ES-I3 (cell line): ENCODE data around the gene MGST2.

ENCODE experiments used
- H3K36me3 ChIP-seq: 2 replicates; pipeline ENCODE4 v1.6.1; 2013; ENCODE audit warnings: mild to moderate bottlenecking, low read length, control low read depth, moderate library complexity; ENCODE audit not compliant: insufficient read depth
- H3K4me1 ChIP-seq: 2 replicates; pipeline ENCODE4 v1.6.1; 2013; ENCODE audit warnings: mild to moderate bottlenecking, control low read depth, low read length; ENCODE audit not compliant: insufficient read depth
- H3K9ac ChIP-seq: 2 replicates; pipeline ENCODE4 v1.6.1; 2013; ENCODE audit warnings: low read depth, mild to moderate bottlenecking, low read length, moderate library complexity
- H3K9me3 ChIP-seq: 2 replicates; pipeline ENCODE4 v1.6.1; 2013; ENCODE audit warnings: mild to moderate bottlenecking, low read length, moderate library complexity; ENCODE audit not compliant: control insufficient read depth, insufficient read depth

MGST2 gene

DNA sequence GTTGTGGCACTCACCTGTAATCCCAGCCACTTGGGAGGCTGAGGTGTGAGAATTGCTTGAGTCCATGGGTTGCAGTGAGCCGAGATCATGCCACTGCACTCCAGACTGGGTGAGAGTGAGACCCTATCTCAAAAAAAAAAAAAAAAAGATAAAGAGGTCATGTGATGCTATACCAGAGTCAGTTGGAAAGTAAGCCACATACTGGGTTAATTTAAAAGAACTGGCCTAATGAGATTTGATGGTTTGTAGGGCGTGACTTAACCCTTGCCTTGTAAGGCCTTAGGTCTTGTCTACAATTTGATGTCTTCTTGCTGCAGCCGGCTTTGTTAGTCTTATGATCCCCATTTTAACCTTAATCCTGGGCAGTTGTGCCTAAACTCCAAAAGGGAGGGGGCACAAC, 5.2 kb downstream of the MGST2 start:
- H3K36me3 ChIP-seq: no peaks in the 10 kb centered on the region
- no peaks in the 10 kb centered on the region; the same call in 1 of the 2 replicates for H3K9me3 ChIP-seq
- H3K9ac ChIP-seq: no peak overlapping the region
- peaks cover 12% of the 10 kb centered on the region for H3K4me1 ChIP-seq

DNA sequence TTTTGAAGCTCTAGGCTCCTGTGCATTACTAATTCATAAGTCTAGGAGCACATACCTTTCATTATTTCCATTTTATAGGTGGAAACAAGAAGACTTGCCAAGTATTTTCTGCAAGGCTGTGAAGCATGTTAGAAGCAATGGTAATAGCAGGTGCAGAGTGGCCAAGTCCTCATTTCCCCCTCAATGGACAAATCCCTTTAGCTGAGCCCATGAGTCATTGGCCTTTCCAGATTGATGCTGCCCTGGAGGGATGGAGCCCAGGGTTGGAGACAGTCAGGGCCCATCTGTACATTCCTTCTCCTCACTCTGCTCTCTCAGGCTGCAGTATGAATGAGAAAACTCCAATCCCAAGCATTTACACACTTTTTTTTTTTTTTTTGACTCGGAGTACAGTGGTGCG, 6.6 kb downstream of the MGST2 start:
- H3K9ac ChIP-seq: no peak overlapping the region
- H3K36me3 ChIP-seq: no peaks in the 10 kb centered on the region
- H3K4me1 ChIP-seq: peaks cover 3% of the 10 kb centered on the region; the same call in 1 of the 2 replicates
- H3K9me3 ChIP-seq: no peaks in the 10 kb centered on the region; the same call in 1 of the 2 replicates

DNA sequence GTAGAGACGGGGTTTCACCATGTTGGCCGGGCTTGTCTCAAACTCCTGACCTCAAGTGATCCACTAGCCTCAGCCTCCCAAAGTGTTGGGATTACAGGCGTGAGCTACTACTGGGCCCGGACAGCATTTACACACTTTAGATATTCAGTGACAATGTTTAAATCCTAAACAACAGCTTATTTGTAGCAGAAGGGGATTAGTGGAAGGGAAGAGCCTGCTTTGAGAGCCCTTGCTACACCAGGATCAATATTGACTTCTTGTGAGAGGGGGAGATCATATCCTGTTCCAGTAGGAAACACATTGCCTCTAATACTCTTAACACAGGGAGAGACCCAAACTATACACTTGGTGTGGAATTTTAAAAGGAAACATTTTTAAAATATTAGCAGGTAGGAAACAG, 7.1 kb downstream of the MGST2 start:
- Histone ChIP-seq H3K9me3 (no peaks in the 10 kb centered on the region; the same call in 1 of the 2 replicates), H3K9ac (no peak overlapping the region), H3K36me3 (no peaks in the 10 kb centered on the region), H3K4me1 (peaks cover 3% of the 10 kb centered on the region; the same call in 1 of the 2 replicates)

DNA sequence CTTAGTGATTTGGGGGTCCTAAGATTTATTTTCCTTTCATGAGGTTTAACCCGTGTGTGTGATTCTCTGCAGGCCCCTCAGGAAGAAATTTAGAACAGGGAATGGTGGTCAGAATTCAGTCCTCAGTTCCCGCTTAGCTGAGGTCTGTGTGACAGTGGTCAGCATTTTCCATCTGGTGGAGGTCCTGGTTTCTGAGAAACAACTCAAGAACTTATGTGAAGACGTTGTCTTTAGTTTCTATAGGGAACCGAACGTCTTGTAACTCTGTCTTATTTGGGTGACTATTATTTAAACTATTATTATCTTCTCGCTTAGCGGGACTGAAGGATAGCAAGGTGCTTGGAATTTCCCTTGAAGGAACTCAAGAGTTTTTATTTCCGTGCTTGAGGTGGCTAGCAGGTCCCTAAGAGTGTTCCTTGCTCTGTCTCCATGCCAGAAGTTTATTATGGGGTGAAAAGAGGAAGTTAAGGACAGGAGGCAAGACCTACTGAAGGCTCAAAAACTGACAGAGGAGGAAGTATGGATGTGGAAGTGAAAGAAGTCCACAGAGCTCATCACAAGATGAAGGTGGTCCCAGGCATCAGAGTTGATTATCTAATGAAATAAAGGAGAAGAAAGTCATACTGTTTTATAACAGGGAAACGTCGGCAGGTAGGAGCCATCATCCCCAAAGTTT, 9.4 kb downstream of the MGST2 start:
- Histone ChIP-seq H3K36me3 (no peaks in the 10 kb centered on the region), H3K4me1 (peaks cover 3% of the 10 kb centered on the region; the same call in 1 of the 2 replicates), H3K9ac (no peak overlapping the region), H3K9me3 (no peaks in the 10 kb centered on the region)

DNA sequence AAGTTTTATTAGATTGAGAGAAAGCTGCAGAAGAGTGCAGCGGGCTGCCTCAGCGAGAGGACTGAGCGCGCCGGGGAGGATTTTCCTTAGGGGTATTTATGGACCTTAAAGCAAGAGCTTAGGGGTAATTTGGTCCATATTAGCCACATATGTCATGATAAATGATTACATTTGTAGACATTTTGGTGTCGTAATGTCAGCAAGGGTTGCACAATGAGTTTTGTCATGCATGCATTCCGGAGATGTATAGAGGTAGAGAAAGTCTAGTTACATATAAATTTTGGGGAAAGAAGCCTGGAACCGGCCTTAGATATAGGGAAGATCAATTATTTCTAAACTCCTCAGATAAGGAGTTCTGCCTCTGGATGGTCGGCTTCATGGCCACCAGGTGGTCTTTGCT, 10.0 kb downstream of the MGST2 start:
- H3K36me3 ChIP-seq: no peaks in the 10 kb centered on the region
- no peak overlapping the region for H3K9ac ChIP-seq
- H3K9me3 ChIP-seq: no peaks in the 10 kb centered on the region
- peaks cover 3% of the 10 kb centered on the region; the same call in 1 of the 2 replicates for H3K4me1 ChIP-seq

DNA sequence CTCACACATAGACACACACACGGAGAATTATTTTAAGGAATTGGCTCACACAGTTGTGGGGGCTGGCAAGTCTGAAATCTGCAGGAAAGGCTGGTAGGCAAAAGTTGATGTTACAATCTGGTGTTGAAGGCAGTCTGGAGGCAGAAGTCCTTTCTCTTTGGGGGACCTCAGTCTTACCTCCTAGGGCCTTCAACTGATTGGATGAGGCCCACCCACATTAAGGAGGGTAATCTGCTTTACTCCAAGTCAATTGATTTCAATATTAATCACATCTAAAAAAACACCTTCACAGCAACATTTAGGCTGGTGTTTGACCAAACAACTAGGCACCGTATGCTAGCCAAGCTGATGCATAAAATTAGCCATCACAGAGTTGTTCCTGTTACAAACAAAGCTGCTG, 10.7 kb downstream of the MGST2 start:
- H3K36me3 ChIP-seq: no peaks in the 10 kb centered on the region
- peaks cover 3% of the 10 kb centered on the region; the same call in 1 of the 2 replicates for H3K4me1 ChIP-seq
- H3K9ac ChIP-seq: no peak overlapping the region
- H3K9me3 ChIP-seq: no peaks in the 10 kb centered on the region

DNA sequence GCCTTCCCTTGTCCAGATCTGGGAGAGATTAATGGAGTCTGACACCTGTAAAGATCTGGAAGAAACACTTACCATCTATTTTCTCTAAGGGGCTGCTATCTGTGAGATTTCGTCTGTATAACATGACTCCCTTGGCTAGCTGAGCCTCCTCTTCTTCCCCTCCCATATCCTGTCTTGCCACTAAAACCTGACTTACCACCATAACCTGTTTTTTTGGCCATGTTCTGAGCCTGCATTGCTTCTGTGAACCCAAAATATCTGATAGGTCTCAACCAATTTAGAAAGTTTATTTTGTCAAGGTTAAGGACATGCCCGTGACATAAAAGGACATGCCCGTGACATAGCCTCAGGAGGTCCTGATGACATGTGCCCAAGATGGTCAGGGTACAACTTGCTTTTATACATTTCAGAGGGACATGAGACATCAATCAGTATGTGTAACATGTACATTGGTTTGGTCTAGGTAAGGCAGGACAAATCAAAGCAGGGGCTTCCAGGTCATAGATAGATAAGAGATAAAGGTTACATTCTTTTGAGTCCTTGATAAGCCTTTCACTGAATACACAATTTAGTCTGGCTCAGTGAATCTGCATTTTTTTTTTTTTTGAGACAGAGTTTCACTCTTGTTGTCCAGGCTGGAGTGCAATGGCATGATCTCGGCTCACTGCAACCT, 11.4 kb downstream of the MGST2 start:
- no peaks in the 10 kb centered on the region for H3K9me3 ChIP-seq
- peaks cover 2% of the 10 kb centered on the region; the same call in 1 of the 2 replicates for H3K4me1 ChIP-seq
- H3K36me3 ChIP-seq: no peaks in the 10 kb centered on the region
- H3K9ac ChIP-seq: no peak overlapping the region

DNA sequence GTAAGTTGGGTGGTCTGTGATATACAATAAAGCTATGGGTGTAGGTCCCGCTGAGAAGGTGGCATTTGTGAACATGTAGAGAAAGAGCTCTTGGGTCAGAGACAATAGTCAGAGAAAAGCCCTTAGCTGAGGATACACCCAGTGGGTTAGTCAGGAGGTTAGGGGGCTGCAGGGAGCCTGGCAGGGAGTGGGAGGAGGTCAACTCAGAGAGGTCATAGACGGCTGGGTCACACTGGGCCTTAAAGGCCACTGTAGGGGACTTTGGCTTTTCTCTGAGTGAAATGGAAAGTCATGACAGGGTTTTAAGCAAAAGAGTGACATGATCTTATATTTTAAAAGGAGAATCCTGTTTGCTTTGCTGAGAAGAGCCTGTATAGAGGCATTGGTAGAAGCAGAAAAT, 16.7 kb downstream of the MGST2 start:
- Histone ChIP-seq H3K4me1 (no peaks in the 10 kb centered on the region), H3K9ac (no peak overlapping the region), H3K9me3 (peaks cover 3% of the 10 kb centered on the region; the same call in 1 of the 2 replicates), H3K36me3 (no peaks in the 10 kb centered on the region)

DNA sequence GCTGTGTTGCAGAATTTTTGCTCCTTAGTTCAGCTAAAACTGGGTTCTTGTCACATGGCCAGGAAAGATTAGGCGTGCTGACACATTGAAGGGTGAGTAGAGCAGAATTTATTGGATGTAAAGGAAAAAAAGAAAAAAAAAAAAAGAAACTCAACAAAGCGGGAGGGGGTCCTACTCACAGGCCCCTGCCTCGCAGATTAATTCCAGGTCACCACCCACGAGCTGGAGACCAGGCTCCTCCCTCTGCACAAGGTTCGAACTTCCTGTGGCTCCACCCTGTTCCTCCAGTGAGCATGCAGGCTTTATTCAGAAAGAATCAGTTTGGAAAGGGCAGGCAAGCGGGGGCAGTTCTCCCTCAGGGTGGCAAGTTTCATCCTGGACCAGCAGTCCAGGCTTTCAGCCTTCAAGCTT, 17.1 kb downstream of the MGST2 start:
- Histone ChIP-seq H3K9ac (no peak overlapping the region), H3K4me1 (no peaks in the 10 kb centered on the region), H3K9me3 (peaks cover 3% of the 10 kb centered on the region; the same call in 1 of the 2 replicates), H3K36me3 (no peaks in the 10 kb centered on the region)

DNA sequence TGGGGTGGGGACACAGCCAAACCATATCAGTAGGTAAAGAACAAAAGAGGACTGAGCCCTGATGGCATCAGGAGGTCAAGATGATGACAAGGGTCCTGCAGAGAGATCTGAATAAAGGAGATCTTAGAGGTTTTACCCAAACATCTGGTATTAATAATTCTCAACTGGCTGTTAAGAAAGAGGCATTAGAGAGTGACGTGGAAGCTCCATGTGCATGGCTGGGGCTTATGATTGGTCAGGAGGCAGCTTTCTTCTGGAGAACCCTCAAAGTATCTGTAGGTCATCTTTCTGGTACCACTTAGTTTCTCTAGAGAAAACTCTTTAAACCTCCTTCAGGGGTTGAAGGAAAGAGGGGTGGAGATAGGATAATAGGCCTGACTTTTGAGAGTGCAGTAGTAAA, 18.7 kb downstream of the MGST2 start:
- Histone ChIP-seq H3K36me3 (no peaks in the 10 kb centered on the region), H3K9me3 (peaks cover 3% of the 10 kb centered on the region; the same call in 1 of the 2 replicates), H3K4me1 (no peaks in the 10 kb centered on the region), H3K9ac (no peak overlapping the region)

DNA sequence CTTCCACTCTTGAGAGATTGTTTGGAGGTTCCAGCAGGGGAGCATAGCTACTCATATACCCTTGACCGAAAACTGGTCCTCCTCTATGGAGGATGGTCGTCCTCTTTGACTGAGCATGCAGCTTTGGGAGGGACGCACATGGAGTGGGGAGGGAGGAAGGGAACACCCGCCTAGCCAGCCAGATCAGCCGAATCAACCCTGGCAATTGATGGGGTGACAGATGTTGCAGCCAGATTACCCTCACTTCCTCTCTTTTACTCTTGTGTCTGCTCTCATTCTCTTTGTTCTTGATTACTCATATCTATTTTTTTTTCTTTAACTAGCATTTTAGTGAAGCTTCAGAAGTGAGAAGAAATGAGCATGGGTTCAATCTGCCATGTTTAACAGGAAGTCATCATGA, 19.6 kb downstream of the MGST2 start:
- Histone ChIP-seq H3K9me3 (peaks cover 3% of the 10 kb centered on the region; the same call in 1 of the 2 replicates), H3K9ac (no peak overlapping the region), H3K4me1 (no peaks in the 10 kb centered on the region), H3K36me3 (no peaks in the 10 kb centered on the region)

DNA sequence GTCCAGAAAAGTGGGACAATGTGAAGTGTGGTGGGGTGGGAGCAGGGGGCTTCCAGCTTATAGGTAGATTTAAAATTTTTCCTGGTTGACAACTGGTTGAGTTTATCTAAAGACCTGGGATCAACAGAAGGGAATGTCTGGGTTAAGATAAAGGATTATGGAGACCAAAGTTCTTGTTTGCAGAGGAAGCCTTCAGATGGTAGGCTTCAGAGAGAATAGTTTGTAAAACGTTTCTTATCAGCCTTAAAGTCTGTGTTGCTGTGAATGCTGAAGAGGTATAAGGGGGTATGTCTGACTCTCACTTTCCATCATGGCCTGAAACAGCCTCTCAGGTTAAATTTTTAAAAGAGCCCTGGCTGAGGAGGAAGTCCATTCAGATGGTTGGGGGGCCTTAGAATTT, 20.5 kb downstream of the MGST2 start:
- no peaks in the 10 kb centered on the region for H3K4me1 ChIP-seq
- H3K36me3 ChIP-seq: no peaks in the 10 kb centered on the region
- peaks cover 3% of the 10 kb centered on the region; the same call in 1 of the 2 replicates for H3K9me3 ChIP-seq
- no peak overlapping the region for H3K9ac ChIP-seq

DNA sequence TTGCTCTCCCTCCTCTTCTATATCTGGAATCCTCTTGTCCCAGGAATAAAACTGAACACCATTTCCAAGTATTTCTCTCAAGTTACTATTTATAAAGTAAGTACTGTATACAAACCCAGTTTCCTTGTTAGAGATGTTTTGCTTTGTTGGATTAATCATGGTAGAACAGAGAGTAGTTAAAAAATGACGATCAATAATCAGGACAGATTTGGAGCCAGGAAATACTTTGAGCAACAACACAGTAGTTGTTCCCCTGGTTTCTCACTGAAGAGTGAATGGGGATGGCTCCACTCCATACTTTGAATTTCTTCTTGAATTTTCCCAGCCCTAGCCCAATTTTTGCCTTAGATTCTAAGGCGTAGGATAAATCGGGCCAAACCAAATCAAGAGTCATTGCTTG, 21.4 kb downstream of the MGST2 start:
- Histone ChIP-seq H3K9ac (no peak overlapping the region), H3K36me3 (no peaks in the 10 kb centered on the region), H3K4me1 (no peaks in the 10 kb centered on the region), H3K9me3 (peaks cover 3% of the 10 kb centered on the region; the same call in 1 of the 2 replicates)

DNA sequence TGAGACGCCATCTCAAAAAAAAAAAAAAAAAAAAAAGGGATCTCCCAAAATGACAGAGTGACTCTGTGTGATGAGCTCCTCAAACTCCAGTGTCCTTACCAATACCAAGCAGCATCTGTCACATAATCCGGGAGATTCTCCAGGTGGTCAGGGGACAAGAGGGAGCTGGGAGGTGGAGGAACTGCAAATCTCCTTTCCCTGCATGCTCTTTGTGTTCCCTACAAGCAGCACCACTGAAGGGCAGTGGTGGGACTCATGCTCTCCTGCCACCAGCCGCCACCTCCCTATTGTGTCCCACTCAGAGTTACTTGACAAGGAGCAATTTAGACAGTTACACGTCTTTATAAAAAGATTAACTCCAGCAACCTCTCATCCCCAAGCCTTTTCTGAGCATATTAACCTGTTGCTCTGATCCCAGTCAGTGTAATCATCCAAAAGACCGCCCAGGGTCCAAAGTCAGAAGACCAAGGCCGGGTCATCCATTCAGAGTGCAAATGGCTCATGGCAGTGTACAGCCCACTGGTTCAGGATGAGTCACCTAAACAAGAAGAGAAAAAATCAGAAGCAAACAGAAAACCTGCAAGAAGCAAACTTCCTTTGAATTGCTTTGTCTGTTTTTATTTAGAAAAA, 23.6 kb downstream of the MGST2 start:
- Histone ChIP-seq H3K9ac (no peak overlapping the region), H3K9me3 (peaks cover 3% of the 10 kb centered on the region; the same call in 1 of the 2 replicates), H3K4me1 (no peaks in the 10 kb centered on the region), H3K36me3 (no peaks in the 10 kb centered on the region)
